Left ventricle myocardium inferior (tissue), 1 donor: ENCODE data around the gene STK32A. TPM values are rescaled to one million over a fixed set of nuclear protein-coding genes. Genes with fewer than 3 reads are reported as not detected.

ENCODE experiments used
- DNase-seq: peaks from one replicate; pipeline ENCODE4 v3.0.0-alpha.2; 2020
- H3K27ac ChIP-seq: fragments of 200-600 bp; replicated peaks from 2 replicates; pipeline ENCODE4 v1.8.0; 2021
- H3K27me3 ChIP-seq: fragments of 200-600 bp; 2 replicates; pipeline ENCODE4 v1.8.0; 2021; ENCODE audit warnings: low read depth
- H3K36me3 ChIP-seq: fragments of 200-600 bp; 2 replicates; pipeline ENCODE4 v1.8.0; 2021
- H3K4me1 ChIP-seq: fragments of 200-600 bp; 2 replicates; pipeline ENCODE4 v1.8.0; 2021
- H3K4me3 ChIP-seq: fragments of 200-600 bp; 2 replicates; pipeline ENCODE4 v1.8.0; 2021; ENCODE audit warnings: mild to moderate bottlenecking, moderate library complexity
- H3K9me3 ChIP-seq: fragments of 200-600 bp; replicated peaks from 2 replicates; pipeline ENCODE4 v1.8.0; 2021
- CTCF ChIP-seq: fragments of 200-600 bp; IDR thresholded peaks from 2 replicates; pipeline ENCODE4 v1.8.0; 2021; ENCODE audit warnings: antibody characterized with exemption, mild to moderate bottlenecking, borderline replicate concordance
- intact Hi-C: fragments of 100-400 bp; cut with micrococcal nuclease; formaldehyde crosslinking; loops from one replicate; pipeline ENCODE4 v1.11.0; 2022
- total RNA-seq: library from RNA; stranded (reverse); fragmentation: NEBNext Ultra II Directional; extraction: Animal tissue kit (Norgen Biotek cat#: 25700); gene quantifications from one replicate; pipeline ENCODE4 v1.2.1, GENCODE V29; 2021
- donor health status: DM: no; HTN: yes; CAD: no; lungs with severe emphysema.

The STK32A gene
- total RNA-seq, 1 donor from 2014 or later, result 0.80 TPM

DNA sequence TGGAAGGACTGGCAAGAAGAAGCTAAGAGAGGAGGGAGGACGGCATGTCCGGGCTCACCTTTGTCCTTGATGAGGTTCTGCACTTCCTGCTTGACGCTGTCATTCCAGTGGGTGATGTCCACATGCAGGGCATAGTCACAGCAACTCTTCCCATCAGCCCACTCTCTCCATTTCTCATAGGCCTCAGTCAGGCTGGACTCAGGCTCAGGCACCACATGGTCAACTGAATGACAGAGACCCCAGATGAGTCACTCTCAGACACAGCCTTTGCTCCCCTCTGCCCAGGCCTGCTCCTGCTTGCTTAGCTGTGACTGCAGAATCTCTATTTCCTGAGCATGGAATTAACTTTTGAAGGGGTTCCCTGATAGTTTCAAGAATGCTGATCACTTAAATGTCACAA, 180.8 kb downstream of the STK32A start:
- Histone ChIP-seq H3K4me3 (no peak overlapping the region), H3K27ac (no peak overlapping the region), H3K4me1 (peaks cover 30% of the 10 kb centered on the region), H3K27me3 (no peaks in the 10 kb centered on the region), H3K36me3 (peaks cover 12% of the 10 kb centered on the region), H3K9me3 (no peaks in the 10 kb centered on the region)
- no peak for TF ChIP-seq CTCF
- DNase-seq, result no peak
- intact Hi-C loops, result no loop called here

DNA sequence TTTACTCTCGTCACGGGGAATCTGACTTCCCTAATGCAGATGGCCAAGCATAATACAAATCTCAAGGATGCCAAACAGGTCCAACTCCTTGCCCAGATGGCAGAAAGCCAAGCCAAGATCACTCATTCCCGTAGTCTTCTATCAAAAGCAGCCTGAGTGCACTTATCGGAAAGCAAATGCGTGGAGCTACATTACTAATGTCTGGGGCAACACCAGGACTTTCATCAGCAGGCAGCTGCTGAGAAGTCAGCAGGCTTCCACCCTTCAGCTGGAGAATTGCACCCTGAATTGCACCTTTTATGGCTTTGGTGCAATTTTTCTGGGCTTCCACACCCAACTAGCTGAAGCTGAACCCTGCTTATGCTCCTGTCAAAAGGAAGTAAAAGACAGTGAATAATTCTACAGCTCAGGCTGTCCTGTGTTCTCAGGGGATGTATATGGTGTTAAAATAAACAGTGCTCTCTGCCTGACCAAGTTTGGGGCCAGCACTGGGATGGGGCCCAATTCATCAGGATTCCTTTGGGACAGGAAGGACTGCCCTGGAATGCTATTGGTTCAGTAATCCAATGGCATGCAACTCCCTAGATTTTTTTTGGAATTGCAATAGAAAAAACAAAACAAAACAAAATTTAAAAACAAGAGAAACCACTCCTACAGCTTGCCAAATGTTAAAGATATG, 182.4 kb downstream of the STK32A start:
- intact Hi-C loops, result no loop called here
- Histone ChIP-seq H3K27ac (peak overlapping the region; percentile 55), H3K9me3 (peaks cover 11% of the 10 kb centered on the region), H3K4me1 (peaks cover 20% of the 10 kb centered on the region), H3K27me3 (no peaks in the 10 kb centered on the region), H3K4me3 (no peak overlapping the region), H3K36me3 (peaks cover 12% of the 10 kb centered on the region)
- peak; percentile 43 for DNase-seq
- TF ChIP-seq CTCF, result no peak

- H3K36me3 ChIP-seq, result peaks cover 14% of the 10 kb centered on the region
These were observed 183.8 kb downstream of the STK32A start for GRCh38 chr5:147418613-147419012.

DNA sequence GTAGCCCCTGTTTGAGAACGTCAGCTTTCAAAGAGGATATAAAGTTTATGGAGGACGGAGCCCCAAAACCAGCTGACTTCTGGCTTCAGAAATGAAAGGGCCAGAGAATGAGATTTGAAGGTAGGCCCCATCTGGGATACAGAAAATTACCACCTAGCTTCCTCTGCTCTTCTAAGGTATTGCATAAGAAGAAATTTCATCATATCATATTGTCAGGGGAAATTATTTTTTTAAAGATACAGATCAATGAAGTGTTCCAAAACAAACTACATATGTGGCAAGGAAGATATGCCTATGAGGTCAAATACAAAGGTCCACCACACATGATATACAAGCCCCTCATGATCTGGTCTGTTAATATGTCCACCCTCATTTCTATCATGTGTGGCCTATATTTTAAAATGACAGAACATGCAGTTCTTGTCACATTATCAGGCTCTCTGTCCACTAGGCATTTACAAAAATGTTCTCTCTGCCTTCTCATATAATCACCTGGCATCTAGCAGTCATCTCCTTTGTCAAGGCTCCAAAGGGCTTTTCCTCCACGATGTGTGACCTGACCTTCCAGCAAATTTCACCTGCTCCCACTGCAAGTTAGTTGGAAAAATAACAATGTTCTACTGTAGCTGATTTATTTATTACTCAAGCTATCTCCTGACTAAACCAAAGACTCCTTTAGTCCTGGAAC, 192.0 kb downstream of the STK32A start:
- no peak for DNase-seq
- TF ChIP-seq CTCF, result no peak
- peaks cover 27% of the 10 kb centered on the region for H3K4me1 ChIP-seq
- intact Hi-C loops, result no loop called here
- peaks cover 11% of the 10 kb centered on the region for H3K36me3 ChIP-seq
- no peak overlapping the region for H3K4me3 ChIP-seq
- H3K27me3 ChIP-seq, result no peaks in the 10 kb centered on the region
- H3K9me3 ChIP-seq, result peaks cover 7% of the 10 kb centered on the region
- H3K27ac ChIP-seq, result no peak overlapping the region

More at GRCh38 chr5:147418613-147419012, 183.8 kb downstream of the STK32A start:
- Histone ChIP-seq H3K4me1 (peaks cover 20% of the 10 kb centered on the region), H3K27ac (no peak overlapping the region), H3K27me3 (no peaks in the 10 kb centered on the region), H3K4me3 (no peak overlapping the region), H3K9me3 (peaks cover 13% of the 10 kb centered on the region)
- no peak for DNase-seq
- no peak for TF ChIP-seq CTCF
- intact Hi-C loops, result no loop called here

- DNase-seq, result no peak
- no peaks in the 10 kb centered on the region for H3K9me3 ChIP-seq
- H3K4me3 ChIP-seq, result no peak overlapping the region
- intact Hi-C loops, result no loop called here
- no peak for TF ChIP-seq CTCF
- no peaks in the 10 kb centered on the region for H3K27me3 ChIP-seq
- H3K4me1 ChIP-seq, result peaks cover 37% of the 10 kb centered on the region
- H3K27ac ChIP-seq, result peak overlapping the region; percentile 18
- peaks cover 11% of the 10 kb centered on the region for H3K36me3 ChIP-seq
These were observed 192.9 kb downstream of the STK32A start for GRCh38 chr5:147427521-147428401.
